Activated CD4-positive, alpha-beta T cell treated with anti-CD3 and anti-CD28 coated beads, Interleukin-2, Interleukin-4, amounts not matched to agents 100 ng/mL and 50 ng/mL, durations not matched to agents 16 hours and 8 hours (primary cell): Measurements from ENCODE around the gene PBX3.
"Not testable (repeated sequence)": the region's sequence is repeated elsewhere in the genome, so short reads cannot be mapped to it uniquely, and the experiment has no call there.

Experiments used
- DNase-seq: peaks from one replicate; pipeline ENCODE4 v3.0.0-alpha.2; 2020; ENCODE audit warnings: low spot score

PBX3 gene

DNA sequence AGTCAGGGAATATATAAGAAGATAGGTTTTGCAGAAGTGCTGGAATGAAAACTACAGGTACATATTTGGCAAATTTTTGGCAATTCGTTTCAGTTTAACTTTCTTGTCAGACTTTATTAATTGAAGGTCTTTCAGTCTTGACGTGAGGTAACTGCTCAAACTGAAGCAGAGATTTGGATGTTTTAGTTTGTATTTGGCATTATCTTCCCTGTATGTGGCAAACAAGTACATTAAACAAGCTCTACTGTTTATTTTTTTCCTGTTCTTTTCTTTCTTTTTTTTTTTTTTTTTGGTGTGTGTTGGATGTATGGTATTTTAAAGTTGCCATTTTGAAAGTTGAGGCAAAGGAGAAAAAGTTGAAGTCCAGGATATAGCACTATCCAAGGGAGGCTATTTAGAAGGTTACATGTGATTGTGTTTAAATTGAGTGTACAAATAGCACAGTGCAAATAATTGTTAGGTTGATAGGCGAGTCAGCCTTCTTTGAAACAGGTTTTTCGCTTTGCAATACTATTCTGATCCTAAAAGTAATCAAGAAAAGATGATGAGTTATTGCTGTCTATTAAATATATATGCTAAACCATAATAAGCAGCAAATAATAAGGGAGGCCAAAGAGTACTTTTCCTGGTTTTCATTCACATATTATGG lies 2.2 kb downstream of the PBX3 start:
- no peak for DNase-seq

- DNase-seq: no peak
Observed at GRCh38 chr9:125749951-125750626, 2.9 kb downstream of the PBX3 start.

GRCh38 chr9:125750627-125751011 lies 3.4 kb downstream of the PBX3 start:
- no peak for DNase-seq

DNA sequence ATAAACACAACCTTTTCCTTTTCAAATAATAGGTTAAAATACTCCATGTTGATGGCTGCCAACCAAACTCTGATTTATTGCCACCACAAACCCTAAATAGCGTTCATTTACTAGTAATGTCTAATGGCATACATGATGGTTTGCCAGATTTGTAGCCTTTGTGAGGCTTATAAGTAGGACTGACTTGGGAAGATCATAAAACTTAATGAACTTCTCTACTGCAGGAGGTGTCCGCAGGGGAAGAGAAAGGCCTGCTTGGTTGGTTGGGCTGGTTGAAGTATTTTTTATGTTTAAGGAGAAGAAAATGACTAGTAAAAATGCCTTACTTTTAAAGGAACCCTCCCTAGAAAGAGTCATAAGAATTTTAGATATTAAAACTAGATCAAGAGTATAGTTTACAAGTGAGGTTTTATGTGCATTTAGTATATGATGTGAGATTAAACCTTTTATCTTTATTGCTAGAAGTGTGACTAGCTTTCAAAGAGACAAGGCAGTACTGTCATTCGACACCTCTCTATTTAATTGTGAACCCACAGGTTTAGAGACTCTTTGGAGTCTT lies 5.0 kb downstream of the PBX3 start:
- no peak for DNase-seq

DNA sequence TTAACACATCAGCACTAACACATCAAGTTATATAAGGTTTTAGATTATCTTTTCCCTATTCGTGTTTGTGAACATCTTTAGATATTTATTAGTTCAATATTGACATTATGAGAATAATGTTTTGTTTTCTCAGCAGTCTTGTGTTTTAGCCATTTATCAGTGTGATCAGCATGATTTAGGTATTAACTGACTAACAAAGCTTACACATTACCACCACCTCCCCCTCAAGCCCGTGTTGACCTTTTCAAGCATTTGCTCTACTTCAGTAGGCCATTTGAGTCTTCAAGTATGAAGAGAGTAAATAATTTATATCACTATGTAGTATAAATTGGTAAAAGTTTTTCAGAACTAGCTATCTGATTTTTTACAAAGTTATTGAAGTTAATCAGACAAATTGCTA lies 6.9 kb downstream of the PBX3 start:
- DNase-seq: no peak

- DNase-seq: no peak
Observed at GRCh38 chr9:125755340-125755739, 8.2 kb downstream of the PBX3 start.

- DNase-seq: no peak
Observed at GRCh38 chr9:125756518-125756917, 9.3 kb downstream of the PBX3 start.

- no peak for DNase-seq
Observed at GRCh38 chr9:125757834-125758233, 10.7 kb downstream of the PBX3 start.

DNA sequence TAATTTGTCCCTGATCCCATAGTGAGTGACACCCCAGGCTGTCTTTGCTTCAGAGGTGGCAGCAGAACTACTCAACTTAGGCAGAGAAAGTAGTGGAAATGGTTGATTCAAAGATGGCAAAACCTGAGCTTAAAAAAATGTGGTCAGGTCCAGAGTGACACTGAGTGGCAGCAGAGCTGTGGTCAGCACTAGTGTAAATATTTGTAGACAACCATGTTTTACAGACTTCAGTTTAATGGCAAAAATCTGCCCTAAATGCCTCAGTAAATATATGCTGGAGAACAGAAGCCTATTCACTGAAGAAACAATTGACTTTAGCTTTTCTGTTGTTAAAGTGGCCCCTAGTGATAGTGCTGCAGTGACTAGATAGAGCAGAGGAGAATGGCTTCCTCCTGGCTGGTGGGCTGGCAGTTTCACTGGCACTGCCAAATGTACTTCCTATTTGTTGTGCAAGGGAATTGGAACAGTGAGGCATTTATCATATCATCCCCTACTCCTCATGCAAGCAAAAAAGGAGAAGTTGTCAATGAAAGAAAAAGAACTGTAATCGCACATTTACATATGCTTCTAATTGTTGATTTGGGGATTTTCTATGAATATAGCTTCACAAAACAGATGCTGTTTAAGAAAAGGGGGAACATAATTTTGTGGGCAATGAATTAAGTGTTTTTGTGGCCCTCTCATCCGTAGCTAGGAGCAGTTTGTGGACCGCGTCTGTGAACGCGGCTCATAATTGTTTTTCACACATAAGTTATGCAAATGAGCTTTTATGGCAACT lies 12.0 kb downstream of the PBX3 start:
- no peak for DNase-seq

- DNase-seq: no peak
Observed at GRCh38 chr9:125759764-125760129, 12.6 kb downstream of the PBX3 start.

DNA sequence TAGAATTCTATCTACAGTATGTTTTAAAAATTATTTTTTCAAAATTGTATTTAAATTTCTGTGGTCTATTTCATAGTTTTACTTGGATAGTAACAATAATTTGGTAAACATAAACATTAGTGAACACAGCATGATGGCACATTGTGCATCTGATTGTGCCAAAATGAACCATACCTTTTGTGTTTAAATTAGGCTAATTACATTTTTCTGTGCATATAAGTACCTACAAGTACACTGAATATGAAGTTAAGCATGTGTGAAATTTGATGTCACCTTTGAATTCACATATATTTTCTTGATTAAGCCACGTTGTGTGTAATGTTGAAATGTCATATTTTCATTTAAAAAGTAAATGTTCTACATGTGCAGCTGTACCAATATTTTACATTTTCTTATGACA lies 13.4 kb downstream of the PBX3 start:
- DNase-seq: no peak

GRCh38 chr9:125761676-125762450 lies 14.7 kb downstream of the PBX3 start:
- no peak for DNase-seq

GRCh38 chr9:125763394-125763801 lies 16.2 kb downstream of the PBX3 start:
- no peak for DNase-seq

DNA sequence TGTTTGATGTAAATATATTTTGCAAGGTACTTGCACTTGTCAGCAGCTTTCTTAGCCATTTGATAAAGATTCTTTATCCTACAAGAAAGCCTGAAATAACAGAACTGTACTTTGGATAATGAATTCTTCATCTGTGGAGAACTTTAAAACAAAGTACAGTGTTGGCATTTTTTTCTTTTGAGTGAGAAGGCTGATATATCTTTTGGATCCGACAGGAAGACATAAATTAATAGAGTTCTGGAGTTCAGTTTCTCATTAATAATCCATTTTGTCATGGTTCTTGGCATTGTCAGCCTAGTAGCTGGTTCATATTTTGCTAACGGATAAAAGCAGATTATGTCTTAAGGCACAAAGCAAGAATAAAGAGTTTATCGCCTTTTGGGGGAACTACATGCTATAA lies 17.0 kb downstream of the PBX3 start:
- no peak for DNase-seq

GRCh38 chr9:125766468-125767221 lies 19.5 kb downstream of the PBX3 start:
- no peak for DNase-seq

GRCh38 chr9:125767349-125767748 lies 20.2 kb downstream of the PBX3 start:
- no peak for DNase-seq

DNA sequence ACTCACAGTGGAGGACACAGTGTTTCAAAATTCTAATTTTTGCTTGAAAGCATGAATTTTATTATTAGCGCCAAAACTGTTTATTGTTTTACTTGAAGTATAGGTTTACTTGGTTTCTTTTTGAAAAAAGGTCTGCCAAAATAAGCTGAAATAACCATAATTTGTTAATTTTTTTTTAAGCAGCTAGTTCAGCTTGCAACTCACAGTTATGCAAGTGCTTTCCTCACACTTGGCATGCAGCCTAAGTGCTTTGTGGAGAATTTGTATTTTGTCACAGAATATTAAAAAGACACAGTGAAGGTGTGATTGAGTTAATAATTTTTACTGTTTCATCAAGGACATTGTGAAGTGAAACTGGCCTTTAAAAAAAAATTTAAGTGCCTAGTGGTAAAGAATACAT lies 21.6 kb downstream of the PBX3 start:
- DNase-seq: no peak

DNA sequence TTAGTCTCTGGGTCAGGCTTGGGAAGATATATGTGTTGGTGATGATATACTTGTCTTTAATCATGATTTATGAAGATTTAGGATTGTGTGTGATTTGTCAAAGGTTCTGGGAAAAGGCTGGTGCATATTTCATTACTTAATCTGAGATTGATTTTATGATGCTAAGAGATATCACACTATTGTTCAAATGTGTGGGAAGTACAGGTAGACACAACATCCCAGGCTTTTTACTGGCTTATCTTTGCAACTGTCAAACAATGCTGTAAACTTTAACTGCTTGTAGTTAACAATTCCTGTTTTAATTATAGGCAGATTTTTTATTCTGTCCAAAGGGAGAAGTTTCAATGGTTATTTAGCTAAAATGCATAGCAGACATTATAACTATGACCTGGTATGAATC lies 23.9 kb downstream of the PBX3 start:
- no peak for DNase-seq

GRCh38 chr9:125772740-125773139 lies 25.6 kb downstream of the PBX3 start:
- DNase-seq: no peak

DNA sequence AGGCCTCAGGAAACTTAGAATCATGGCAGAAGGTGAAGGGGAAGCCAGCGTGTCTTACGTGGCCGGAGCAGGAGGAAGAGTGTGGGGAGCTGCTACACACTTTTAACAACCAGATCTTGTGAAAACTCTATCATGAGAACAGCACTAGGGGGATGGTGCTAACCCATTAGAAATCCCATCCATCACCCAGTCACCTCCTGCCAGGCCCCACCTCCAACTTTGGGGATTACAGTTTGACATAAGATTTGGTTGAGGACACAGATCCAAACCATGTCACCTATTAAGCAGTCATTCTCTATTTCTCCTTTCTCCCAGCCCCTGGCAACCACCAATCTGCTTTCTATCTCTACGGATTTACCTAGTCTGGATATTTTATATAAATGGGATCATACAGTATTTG lies 26.9 kb downstream of the PBX3 start:
- DNase-seq: no peak

DNA sequence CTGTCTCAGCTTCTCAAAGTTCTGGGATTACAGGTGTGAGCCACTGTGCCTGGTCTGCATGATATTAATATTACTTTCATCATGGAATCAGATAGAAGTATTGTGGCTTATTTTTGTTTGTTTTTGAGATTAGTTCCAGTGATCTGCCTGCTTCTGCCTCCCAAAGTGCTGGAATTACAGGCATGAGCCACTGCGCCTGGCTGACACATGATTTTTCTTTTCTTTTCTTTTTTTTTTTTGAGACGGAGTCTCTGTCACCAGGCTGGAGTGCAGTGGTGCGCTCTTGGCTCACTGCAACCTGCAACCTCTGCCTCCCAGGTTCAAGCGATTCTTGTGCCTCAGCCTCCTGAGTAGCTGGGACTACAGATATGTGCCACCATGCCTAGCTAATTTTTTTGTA lies 29.6 kb downstream of the PBX3 start:
- not testable (repeated sequence) for DNase-seq
